Fibroblast of lung (primary cell): ENCODE data around the gene EPM2AIP1. TPM values are rescaled to one million over a fixed set of nuclear protein-coding genes. Genes with fewer than 3 reads are reported as not detected.

Experiments
- DNase-seq, 2 donors: peaks; one replicate each; pipeline versions ENCODE4 v3.0.0 to v3.0.0-alpha.2; 2010; ENCODE audit warnings: low read depth in 2 of 2
- H2AFZ ChIP-seq: 2 replicates; pipeline ENCODE4 v1.5.1; 2012; ENCODE audit warnings: low read length, control low read depth, inconsistent platforms
- H3K27ac ChIP-seq: 2 replicates; pipeline ENCODE4 v1.5.1; 2011; ENCODE audit warnings: low read length, control low read depth; ENCODE audit not compliant: insufficient read depth
- H3K27me3 ChIP-seq: 2 replicates; pipeline ENCODE4 v1.5.1; 2011; ENCODE audit warnings: mild to moderate bottlenecking, low read length; ENCODE audit not compliant: control insufficient read depth, insufficient read depth
- H3K36me3 ChIP-seq: 2 replicates; pipeline ENCODE4 v1.5.1; 2011; ENCODE audit warnings: low read length; ENCODE audit not compliant: control insufficient read depth, insufficient read depth
- H3K4me1 ChIP-seq: 2 replicates; pipeline ENCODE4 v1.5.1; 2011; ENCODE audit warnings: low read length; ENCODE audit not compliant: control insufficient read depth, insufficient read depth; ENCODE audit errors: extremely low read depth
- H3K4me2 ChIP-seq: 2 replicates; pipeline ENCODE4 v1.5.1; 2011; ENCODE audit warnings: low read length, control low read depth; ENCODE audit not compliant: insufficient read depth; ENCODE audit errors: extremely low read depth
- H3K4me3 ChIP-seq, 4 experiments: fragments of 200-600 bp in 1 of 4; sonication (generic) in 1 of 4; replicated peaks in 1 of 4; 2 replicates each; pipeline ENCODE4 v1.5.1; 2011 to 2016; ENCODE audit warnings: low read length in 4 of 4, low read depth in 3 of 4, mild to moderate bottlenecking in 3 of 4, control low read depth in 2 of 4, inconsistent platforms in 1 of 4, mixed read lengths in 1 of 4; ENCODE audit not compliant: insufficient read depth in 1 of 4; ENCODE audit errors: control extremely low read depth in 1 of 4
- H3K79me2 ChIP-seq: 2 replicates; pipeline ENCODE4 v1.5.1; 2012; ENCODE audit warnings: mild to moderate bottlenecking, low read length, inconsistent platforms; ENCODE audit not compliant: control insufficient read depth, insufficient read depth
- H3K9ac ChIP-seq: 2 replicates; pipeline ENCODE4 v1.5.1; 2011; ENCODE audit warnings: mild to moderate bottlenecking, low read length, control low read depth; ENCODE audit not compliant: insufficient read depth
- H3K9me3 ChIP-seq: 2 replicates; pipeline ENCODE4 v1.5.1; 2012; ENCODE audit warnings: low read depth, low read length; ENCODE audit not compliant: control insufficient read depth, insufficient read depth
- H4K20me1 ChIP-seq: 2 replicates; pipeline ENCODE4 v1.5.1; 2011; ENCODE audit warnings: low read length; ENCODE audit not compliant: control insufficient read depth, insufficient read depth; ENCODE audit errors: extremely low read depth
- CTCF ChIP-seq, 2 donors: IDR thresholded peaks in 1 of 2; conservative IDR thresholded peaks in 1 of 2; 1 replicate in 1 of 2; 2 replicates in 1 of 2; pipeline ENCODE4 v1.5.1; 2011 to 2012; ENCODE audit warnings: low read length in 2 of 2, control low read depth in 1 of 2, inconsistent platforms in 1 of 2, low read depth in 1 of 2, mild to moderate bottlenecking in 1 of 2
- EZH2 ChIP-seq: IDR thresholded peaks from 2 replicates; pipeline ENCODE4 v1.5.1; 2012; ENCODE audit warnings: low read length, control low read depth, mild to moderate bottlenecking; ENCODE audit errors: missing control alignments
- polyA plus RNA-seq, 2 donors: library from polyadenylated mRNA; depleted of rRNA in 1 of 2; stranded (reverse) in 1 of 2; unstranded in 1 of 2; fragments of >200 nt; gene quantifications; 2 replicates each; pipeline ENCODE4 v1.2.1, GENCODE V29; 2011 to 2012; ENCODE audit warnings: missing spikeins in 1 of 2
- total RNA-seq: library from RNA; depleted of rRNA; stranded (reverse); fragments of >200 nt; gene quantifications from 2 replicates; pipeline ENCODE4 v1.2.1, GENCODE V29; 2014

Gene EPM2AIP1
- total and polyA plus RNA-seq, 2 donors (not counting 1 experiment from before 2014, with no cell fraction given): 12.9 to 18.7 TPM

- Histone ChIP-seq H3K36me3 (peaks cover 6% of the 10 kb centered on the region), H3K4me2 (no peak overlapping the region), H3K9me3 (no peaks in the 10 kb centered on the region), H4K20me1 (no peaks in the 10 kb centered on the region), H2AFZ (no peak overlapping the region), H3K4me3 (no peak overlapping the region), H3K27me3 (no peaks in the 10 kb centered on the region), H3K27ac (no peak overlapping the region), H3K4me1 (no peaks in the 10 kb centered on the region), H3K9ac (no peak overlapping the region), H3K79me2 (no peaks in the 10 kb centered on the region)
- DNase-seq: no peak
- TF ChIP-seq CTCF (conservative IDR thresholded peaks at IDR 0.05 in 1 of 2, IDR thresholded peaks at IDR 0.05 in 1 of 2; ENCODE audit: low read depth in 1 of 2, low read length in 2 of 2): no peak
- TF ChIP-seq EZH2: no peak
These were observed 22.7 kb upstream of the EPM2AIP1 start for GRCh38 chr3:37015642-37016041.

GRCh38 chr3:37014620-37015019 is 21.7 kb upstream of the EPM2AIP1 start:
- no peaks in the 10 kb centered on the region for H4K20me1 ChIP-seq
- no peak overlapping the region for H3K27ac ChIP-seq
- no peak overlapping the region for H2AFZ ChIP-seq
- H3K4me1 ChIP-seq: no peaks in the 10 kb centered on the region
- H3K27me3 ChIP-seq: no peaks in the 10 kb centered on the region
- no peak for DNase-seq
- no peaks in the 10 kb centered on the region for H3K79me2 ChIP-seq
- H3K9me3 ChIP-seq: no peaks in the 10 kb centered on the region
- H3K4me3 ChIP-seq: no peak overlapping the region
- H3K36me3 ChIP-seq: peaks cover 2% of the 10 kb centered on the region
- no peak for TF ChIP-seq CTCF (conservative IDR thresholded peaks at IDR 0.05 in 1 of 2, IDR thresholded peaks at IDR 0.05 in 1 of 2; ENCODE audit: low read depth in 1 of 2, low read length in 2 of 2)
- TF ChIP-seq EZH2: no peak
- H3K4me2 ChIP-seq: no peak overlapping the region
- no peak overlapping the region for H3K9ac ChIP-seq

GRCh38 chr3:36993326-36994283 is 674 bp upstream of the EPM2AIP1 start, which contains the start of gene MLH1:
TSS of gene MLH1 (plus strand) at chr3:36993518. CDS start at chr3:36993548, 30 bp downstream.
- Histone ChIP-seq H3K79me2 (peaks cover 40% of the 10 kb centered on the region), H3K27ac (peak within 1 kb of the TSS; percentile 97)

More at GRCh38 chr3:36993326-36994283, 674 bp upstream of the EPM2AIP1 start, which contains the start of gene MLH1:
- Histone ChIP-seq H3K9me3 (no peaks in the 10 kb centered on the region), H3K4me3 (peak within 1 kb of the TSS; percentile 57 to 95 (median 82)), H3K27me3 (no peaks in the 10 kb centered on the region), H3K4me1 (peaks cover 5% of the 10 kb centered on the region), H2AFZ (peak within 1 kb of the TSS; percentile 75), H4K20me1 (peaks cover 3% of the 10 kb centered on the region), H3K4me2 (peak within 1 kb of the TSS; percentile 89), H3K9ac (peak within 1 kb of the TSS; percentile 95), H3K36me3 (peaks cover 2% of the 10 kb centered on the region)
- no peak for TF ChIP-seq EZH2
- TF ChIP-seq CTCF (conservative IDR thresholded peaks at IDR 0.05 in 1 of 2, IDR thresholded peaks at IDR 0.05 in 1 of 2; ENCODE audit: low read depth in 1 of 2, low read length in 2 of 2): no peak
- peak; percentile 100 for DNase-seq
